Retinal pigment epithelial cell (primary cell): ENCODE data around the gene FAM32A.

ENCODE experiments used
- DNase-seq: peaks from one replicate; pipeline ENCODE4 v3.0.0-alpha.2; 2010; ENCODE audit warnings: low read depth
- H3K4me3 ChIP-seq: 2 replicates; pipeline ENCODE4 v1.5.1; 2011; ENCODE audit warnings: mild to moderate bottlenecking, low read length, control low read depth, moderate library complexity
- TF ChIP-seq, protein P1 (sequence below): conservative IDR thresholded peaks from 2 replicates; pipeline ENCODE4 v1.5.1; 2011; ENCODE audit warnings: low read depth, low read length, control low read depth, inconsistent platforms

The FAM32A gene

DNA sequence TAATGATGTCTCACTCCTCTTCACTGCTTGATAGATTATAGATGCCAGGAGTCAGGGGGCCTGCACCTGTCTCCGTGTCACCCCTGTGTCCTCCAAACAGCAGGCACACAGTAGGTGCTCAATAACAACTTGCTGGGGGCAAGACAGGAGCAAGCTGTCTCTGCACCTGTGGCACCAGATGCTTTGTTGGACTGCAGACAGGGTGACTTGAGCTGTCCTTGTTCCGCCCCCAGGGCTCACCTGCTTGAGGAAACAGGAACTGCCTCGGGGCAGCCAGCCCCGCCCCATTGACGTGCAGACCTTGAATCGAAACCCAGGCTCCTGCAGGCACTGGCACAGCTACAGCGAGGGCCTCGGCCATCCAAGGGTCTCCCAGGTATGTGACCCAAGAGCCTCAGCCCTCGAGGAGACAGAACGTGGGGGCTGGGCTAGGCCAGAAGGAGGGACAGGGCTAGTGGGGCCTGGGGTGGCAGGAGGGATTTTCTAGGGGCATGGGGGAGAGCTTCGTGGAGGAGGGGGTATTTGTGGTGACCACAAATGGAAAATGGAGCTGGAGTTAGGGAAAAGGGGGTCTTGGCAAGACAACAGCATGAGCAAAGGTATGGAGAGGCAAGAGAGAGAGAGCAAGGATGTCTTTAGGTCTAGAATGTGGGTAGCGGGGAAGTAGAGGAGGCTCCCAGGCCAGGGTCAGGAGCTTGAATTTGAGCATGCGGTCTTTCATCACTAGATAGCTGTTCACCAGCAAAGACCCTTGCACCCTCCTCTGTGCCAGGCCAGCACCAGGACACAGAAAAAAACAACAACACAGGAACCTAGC, 41.6 kb upstream of the FAM32A start, which contains the start of gene HSH2D:
Gene HSH2D (plus strand): TSS at position 287 of the 817 bp plus-strand sequence. CDS start 5,066 bp downstream, outside the sequence.
- TF ChIP-seq, protein P1, sequence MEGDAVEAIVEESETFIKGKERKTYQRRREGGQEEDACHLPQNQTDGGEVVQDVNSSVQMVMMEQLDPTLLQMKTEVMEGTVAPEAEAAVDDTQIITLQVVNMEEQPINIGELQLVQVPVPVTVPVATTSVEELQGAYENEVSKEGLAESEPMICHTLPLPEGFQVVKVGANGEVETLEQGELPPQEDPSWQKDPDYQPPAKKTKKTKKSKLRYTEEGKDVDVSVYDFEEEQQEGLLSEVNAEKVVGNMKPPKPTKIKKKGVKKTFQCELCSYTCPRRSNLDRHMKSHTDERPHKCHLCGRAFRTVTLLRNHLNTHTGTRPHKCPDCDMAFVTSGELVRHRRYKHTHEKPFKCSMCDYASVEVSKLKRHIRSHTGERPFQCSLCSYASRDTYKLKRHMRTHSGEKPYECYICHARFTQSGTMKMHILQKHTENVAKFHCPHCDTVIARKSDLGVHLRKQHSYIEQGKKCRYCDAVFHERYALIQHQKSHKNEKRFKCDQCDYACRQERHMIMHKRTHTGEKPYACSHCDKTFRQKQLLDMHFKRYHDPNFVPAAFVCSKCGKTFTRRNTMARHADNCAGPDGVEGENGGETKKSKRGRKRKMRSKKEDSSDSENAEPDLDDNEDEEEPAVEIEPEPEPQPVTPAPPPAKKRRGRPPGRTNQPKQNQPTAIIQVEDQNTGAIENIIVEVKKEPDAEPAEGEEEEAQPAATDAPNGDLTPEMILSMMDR, result no peak
- no peak for DNase-seq
- H3K4me3 ChIP-seq, result no peak within 1 kb of the TSS

DNA sequence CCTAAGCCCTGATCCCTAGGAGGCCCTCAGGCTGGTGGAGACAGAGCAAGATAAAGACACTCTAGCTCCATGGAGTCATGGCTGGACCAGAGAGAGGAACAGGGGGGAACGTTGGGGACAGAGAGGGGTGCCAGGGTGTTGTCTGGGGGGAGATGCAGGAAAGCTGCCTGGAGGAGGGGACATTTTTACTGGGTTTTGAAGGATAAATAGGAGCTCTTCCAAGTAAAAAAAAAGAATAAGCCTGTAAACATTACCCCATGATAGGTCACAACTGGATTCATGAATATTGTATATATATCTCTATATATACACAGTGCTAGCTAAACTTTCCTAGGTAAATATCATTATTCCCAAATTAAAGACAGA, 41.0 kb upstream of the FAM32A start:
- TF ChIP-seq, protein P1, result no peak
- no peak overlapping the region for H3K4me3 ChIP-seq
- DNase-seq, result no peak

DNA sequence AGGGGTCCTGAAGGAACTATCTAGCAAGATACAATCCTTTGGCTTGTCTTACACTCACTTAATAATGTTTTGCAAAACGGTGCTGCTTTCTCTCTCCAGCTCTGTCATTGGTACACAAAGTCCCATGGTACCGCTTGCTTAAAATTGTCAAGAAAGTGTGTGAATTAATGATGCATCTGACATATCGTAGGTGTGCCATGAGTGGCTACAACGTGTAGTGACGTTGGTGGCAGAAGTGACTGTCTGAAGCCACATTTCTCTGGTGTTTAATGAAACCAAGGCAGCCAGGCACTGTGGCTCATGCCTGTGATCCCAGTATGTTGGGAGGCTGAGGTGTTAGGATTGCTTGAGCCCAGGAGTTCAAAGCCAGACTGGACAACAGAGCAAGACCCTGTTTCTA, 39.1 kb upstream of the FAM32A start:
- TF ChIP-seq, protein P1, result no peak
- no peak for DNase-seq
- no peak overlapping the region for H3K4me3 ChIP-seq

DNA sequence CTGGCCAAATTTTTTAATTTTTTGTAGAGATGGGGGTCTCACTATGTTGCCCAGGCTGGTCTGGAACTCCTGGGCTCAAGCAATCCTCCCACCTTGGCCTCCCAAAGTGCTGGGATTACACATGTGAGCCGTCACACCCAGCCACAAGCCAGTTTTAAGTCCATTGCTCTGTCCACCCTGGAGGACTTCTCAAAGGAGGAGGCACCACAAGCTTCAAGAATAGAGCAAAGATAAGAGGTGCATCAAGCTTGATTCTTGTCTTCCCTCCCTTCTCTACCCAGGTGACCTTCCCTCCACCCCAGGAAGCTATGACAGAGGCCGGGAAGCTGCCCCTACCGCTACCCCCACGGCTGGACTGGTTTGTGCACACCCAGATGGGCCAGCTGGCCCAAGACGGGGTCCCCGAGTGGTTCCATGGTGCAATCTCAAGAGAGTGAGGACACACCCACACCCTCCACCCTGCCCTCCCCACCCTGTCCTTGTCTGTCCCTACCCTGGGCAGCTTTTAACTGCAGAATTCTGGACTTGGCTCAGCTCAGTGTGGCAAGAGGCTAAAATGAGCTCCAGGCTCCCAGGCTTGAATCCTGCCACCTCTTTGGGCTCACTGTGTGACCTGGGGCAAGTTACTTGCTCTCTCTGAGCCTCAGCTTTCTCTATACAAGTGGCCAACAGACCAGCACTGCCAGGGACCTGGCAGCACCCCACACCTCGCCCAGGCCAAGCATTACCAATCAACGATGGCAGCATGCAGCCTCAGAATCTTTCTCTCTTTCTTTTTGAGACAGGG, 36.6 kb upstream of the FAM32A start:
- DNase-seq, result no peak
- no peak overlapping the region for H3K4me3 ChIP-seq
- TF ChIP-seq, protein P1, result no peak

DNA sequence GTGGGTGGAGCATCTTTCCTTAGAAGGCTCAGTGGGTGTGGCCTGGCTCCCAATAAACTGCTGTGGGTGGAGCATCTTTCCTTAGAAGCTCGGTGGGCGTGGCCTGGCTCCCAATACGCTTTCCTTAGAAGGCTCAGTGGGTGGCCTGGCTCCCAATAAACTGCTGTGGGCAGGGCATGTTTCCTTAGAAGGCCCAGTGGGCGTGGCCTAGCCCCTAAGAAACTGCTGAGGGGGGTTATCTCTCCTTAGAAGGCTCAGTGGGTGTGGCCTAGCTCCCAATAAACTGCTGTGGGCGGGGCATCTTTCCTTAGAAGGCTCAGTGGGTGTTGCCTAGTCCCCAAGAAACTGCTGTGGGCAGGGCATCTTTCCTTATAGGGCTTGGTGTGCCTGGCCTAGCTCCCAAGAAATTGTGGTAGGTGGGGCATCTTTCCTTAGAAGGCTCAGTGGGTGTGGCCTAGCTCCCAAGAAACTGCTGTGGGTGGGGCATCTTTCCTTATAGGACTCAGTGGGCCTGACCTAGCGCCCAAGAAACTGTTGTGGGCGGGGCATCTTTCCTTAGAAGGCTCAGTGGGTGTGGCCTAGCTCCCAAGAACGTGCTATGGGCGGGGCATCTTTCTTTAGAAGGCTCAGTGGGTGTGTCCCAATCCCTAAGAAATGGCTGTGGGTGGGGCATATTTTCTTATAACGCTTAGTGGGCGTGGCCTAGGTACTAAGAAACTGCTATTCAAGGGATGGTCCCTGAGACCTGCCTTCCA, 31.5 kb upstream of the FAM32A start:
- H3K4me3 ChIP-seq, result no peak overlapping the region
- DNase-seq, result no peak
- TF ChIP-seq, protein P1, result no peak

- no peak overlapping the region for H3K4me3 ChIP-seq
- TF ChIP-seq, protein P1, result no peak
Measured at GRCh38 chr19:16154557-16154956, 30.7 kb upstream of the FAM32A start.

More at GRCh38 chr19:16154557-16154956, 30.7 kb upstream of the FAM32A start:
- DNase-seq, result no peak
